GM06990 (cell line): ENCODE measurements around the gene ABCF2.

Experiments
- DNase-seq: peaks from one replicate; pipeline ENCODE4 v3.0.0-alpha.2; 2011; ENCODE audit not compliant: insufficient read length; ENCODE audit errors: extremely low read depth
- H3K27me3 ChIP-seq: replicated peaks from 2 replicates; pipeline ENCODE4 v1.6.0; 2011; ENCODE audit warnings: low read length; ENCODE audit not compliant: control insufficient read depth, insufficient read depth
- H3K36me3 ChIP-seq: 2 replicates; pipeline ENCODE4 v1.5.1; 2011; ENCODE audit warnings: low read length; ENCODE audit not compliant: control insufficient read depth, insufficient read depth
- H3K4me3 ChIP-seq: replicated peaks from 2 replicates; pipeline ENCODE4 v1.5.1; 2011; ENCODE audit warnings: low read depth, mild to moderate bottlenecking, control low read depth, low read length
- CTCF ChIP-seq: IDR thresholded peaks from 2 replicates; pipeline ENCODE4 v1.5.1; 2011; ENCODE audit warnings: low read length, control low read depth, mild to moderate bottlenecking, inconsistent platforms; ENCODE audit not compliant: insufficient read depth, poor library complexity, severe bottlenecking

ABCF2 gene

GRCh38 chr7:151264615-151265014 is 37.6 kb upstream of the ABCF2 start:
- peaks cover 1% of the 10 kb centered on the region for H3K27me3 ChIP-seq
- no peak for TF ChIP-seq CTCF
- no peak for DNase-seq
- H3K4me3 ChIP-seq = no peak overlapping the region
- no peaks in the 10 kb centered on the region for H3K36me3 ChIP-seq

GRCh38 chr7:151261529-151261928 is 34.5 kb upstream of the ABCF2 start:
- no peaks in the 10 kb centered on the region for H3K36me3 ChIP-seq
- TF ChIP-seq CTCF = no peak
- H3K4me3 ChIP-seq = no peak overlapping the region
- no peaks in the 10 kb centered on the region; the same call in none of the 2 replicates for H3K27me3 ChIP-seq
- DNase-seq = no peak

- H3K4me3 ChIP-seq = no peak overlapping the region
- H3K36me3 ChIP-seq = no peaks in the 10 kb centered on the region
- H3K27me3 ChIP-seq = no peaks in the 10 kb centered on the region; the same call in none of the 2 replicates
- no peak for DNase-seq
- TF ChIP-seq CTCF = no peak
Measured at GRCh38 chr7:151260883-151261282, 33.9 kb upstream of the ABCF2 start.

- Histone ChIP-seq H3K36me3 (no peaks in the 10 kb centered on the region), H3K27me3 (no peaks in the 10 kb centered on the region; the same call in none of the 2 replicates), H3K4me3 (no peak overlapping the region)
- no peak for TF ChIP-seq CTCF
- no peak for DNase-seq
Measured at GRCh38 chr7:151260471-151260870, 33.5 kb upstream of the ABCF2 start.

GRCh38 chr7:151257990-151258389 is 31.0 kb upstream of the ABCF2 start:
- Histone ChIP-seq H3K36me3 (no peaks in the 10 kb centered on the region), H3K27me3 (peaks cover 3% of the 10 kb centered on the region), H3K4me3 (no peak overlapping the region)
- DNase-seq = no peak
- TF ChIP-seq CTCF = no peak

- Histone ChIP-seq H3K27me3 (peaks cover 3% of the 10 kb centered on the region), H3K36me3 (no peaks in the 10 kb centered on the region), H3K4me3 (no peak overlapping the region)
- no peak for DNase-seq
- TF ChIP-seq CTCF = no peak
Measured at GRCh38 chr7:151256410-151257045, 29.5 kb upstream of the ABCF2 start.
